Measurements from ENCODE around the gene TRIP12. TPM values are rescaled to one million over a fixed set of nuclear protein-coding genes. Genes with fewer than 3 reads are reported as not detected.
A peak's percentile ranks its signal among the peaks of the same experiment; 100 is the strongest.
"Not testable (repeated sequence)": the region's sequence is repeated elsewhere in the genome, so short reads cannot be mapped to it uniquely, and the experiment has no call there.

Gene TRIP12
- total and polyA plus RNA-seq, 8 donors, result 13.4 to 342 (median 117) TPM

DNA sequence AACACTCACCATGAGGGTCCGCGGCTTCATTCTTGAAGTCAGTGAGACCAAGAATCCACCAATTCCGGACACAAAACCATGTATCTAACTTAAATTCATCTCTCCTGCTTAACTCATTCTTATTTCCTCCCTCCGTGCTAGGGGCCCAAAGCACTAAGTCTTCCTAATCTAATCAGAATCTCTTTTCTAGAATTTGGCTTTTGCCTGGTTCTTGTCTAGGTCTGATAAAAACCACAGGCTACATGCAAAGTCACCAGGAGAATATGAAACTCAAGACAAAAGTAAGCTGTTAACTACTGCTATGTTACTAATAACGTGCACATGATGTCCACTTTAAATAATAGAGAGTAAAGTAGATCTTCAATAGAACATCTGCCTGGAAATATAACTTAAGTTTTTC, 69.9 kb downstream of the TRIP12 start:
- Histone ChIP-seq H3K4me1 (peaks cover 0 to 39% (median 19%) of the 10 kb centered on the region in 4 donors), H3K4me3 (no peak overlapping the region), H3K36me3 (peaks cover 4 to 43% (median 37%) of the 10 kb centered on the region in 4 donors), H3K27me3 (no peaks in the 10 kb centered on the region), H3K27ac (no peak overlapping the region), H3K9me3 (no peaks in the 10 kb centered on the region)
- no peak for DNase-seq
- WGBS, 5 donors, result 83 to 92% (median 89%) methylated on average over 5 of the region's 5 CpGs
- TF ChIP-seq, protein P1, sequence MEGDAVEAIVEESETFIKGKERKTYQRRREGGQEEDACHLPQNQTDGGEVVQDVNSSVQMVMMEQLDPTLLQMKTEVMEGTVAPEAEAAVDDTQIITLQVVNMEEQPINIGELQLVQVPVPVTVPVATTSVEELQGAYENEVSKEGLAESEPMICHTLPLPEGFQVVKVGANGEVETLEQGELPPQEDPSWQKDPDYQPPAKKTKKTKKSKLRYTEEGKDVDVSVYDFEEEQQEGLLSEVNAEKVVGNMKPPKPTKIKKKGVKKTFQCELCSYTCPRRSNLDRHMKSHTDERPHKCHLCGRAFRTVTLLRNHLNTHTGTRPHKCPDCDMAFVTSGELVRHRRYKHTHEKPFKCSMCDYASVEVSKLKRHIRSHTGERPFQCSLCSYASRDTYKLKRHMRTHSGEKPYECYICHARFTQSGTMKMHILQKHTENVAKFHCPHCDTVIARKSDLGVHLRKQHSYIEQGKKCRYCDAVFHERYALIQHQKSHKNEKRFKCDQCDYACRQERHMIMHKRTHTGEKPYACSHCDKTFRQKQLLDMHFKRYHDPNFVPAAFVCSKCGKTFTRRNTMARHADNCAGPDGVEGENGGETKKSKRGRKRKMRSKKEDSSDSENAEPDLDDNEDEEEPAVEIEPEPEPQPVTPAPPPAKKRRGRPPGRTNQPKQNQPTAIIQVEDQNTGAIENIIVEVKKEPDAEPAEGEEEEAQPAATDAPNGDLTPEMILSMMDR (IDR thresholded peaks at IDR 0.05), result no peak
- TF ChIP-seq POLR2A (IDR thresholded peaks at IDR 0.05) (no peak), POLR2AphosphoS5 (IDR thresholded peaks at IDR 0.05) (no peak), EP300 (IDR thresholded peaks at IDR 0.05) (no peak)
- intact Hi-C loops (cut with DNase I; ENCODE audit: low total_unique reads), result no loop called here

DNA sequence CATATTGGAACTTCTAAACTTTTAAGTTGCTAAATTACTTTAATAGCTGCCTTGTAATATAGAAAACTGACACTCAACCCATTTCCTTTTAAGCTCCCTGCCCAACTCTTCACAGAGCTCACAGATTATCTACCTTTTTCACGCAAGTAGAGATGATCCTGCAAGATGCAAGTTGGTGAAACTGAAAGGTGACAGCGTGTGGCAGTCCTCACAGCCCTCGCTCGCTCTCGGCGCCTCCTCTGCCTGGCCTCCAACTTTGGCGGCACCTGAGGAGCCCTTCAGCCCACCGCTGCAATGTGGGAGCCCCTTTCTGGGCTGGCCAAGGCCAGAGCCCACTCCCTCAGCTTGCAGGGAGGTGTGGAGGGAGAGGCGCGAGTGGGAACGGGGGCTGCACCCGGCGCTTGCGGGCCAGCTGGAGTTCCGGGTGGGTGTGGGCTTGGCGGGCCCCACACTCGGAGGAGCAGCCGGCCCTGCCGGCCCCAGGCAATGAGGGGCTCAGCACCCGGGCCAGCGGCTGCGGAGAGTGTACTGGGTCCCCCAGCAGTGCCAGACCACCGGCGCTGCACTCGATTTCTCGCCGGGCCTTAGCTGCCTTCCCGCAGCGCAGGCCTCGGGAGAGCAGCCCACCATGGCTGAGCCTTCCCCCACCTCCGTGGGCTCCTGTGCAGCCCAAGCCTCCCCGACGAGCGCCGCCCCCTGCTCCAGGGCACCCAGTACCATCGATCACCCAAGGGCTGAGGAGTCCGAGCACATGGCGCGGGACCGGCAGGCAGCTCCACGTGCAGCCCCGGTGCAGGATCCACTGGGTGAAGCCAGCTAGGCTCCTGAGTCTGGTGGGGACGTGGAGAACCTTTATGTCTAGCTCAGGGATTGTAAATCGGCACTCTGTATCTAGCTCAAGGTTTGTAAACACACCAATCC, 71.2 kb downstream of the TRIP12 start:
- H3K9me3 ChIP-seq; DNase-seq; intact Hi-C loops (cut with DNase I; ENCODE audit: low total_unique reads); H3K27me3 ChIP-seq; H3K27ac ChIP-seq; H3K4me3 ChIP-seq: not testable (repeated sequence)
- peaks cover 4 to 36% (median 31%) of the 10 kb centered on the region in 4 donors for H3K36me3 ChIP-seq
- peaks cover 0 to 40% (median 17%) of the 10 kb centered on the region in 4 donors for H3K4me1 ChIP-seq
- WGBS, 5 donors, result 95 to 97% (median 96%) methylated on average over 36 to 44 of the region's 44 CpGs

- H3K9me3 ChIP-seq, result no peaks in the 10 kb centered on the region
- peaks cover 0 to 40% (median 17%) of the 10 kb centered on the region in 4 donors for H3K4me1 ChIP-seq
- WGBS, 5 donors, result 83 to 95% (median 88%) methylated on average over 3 of the region's 3 CpGs
- H3K27ac ChIP-seq, result no peak overlapping the region
- H3K4me3 ChIP-seq, result no peak overlapping the region
- TF ChIP-seq POLR2A (IDR thresholded peaks at IDR 0.05) (no peak), EP300 (IDR thresholded peaks at IDR 0.05) (no peak), POLR2AphosphoS5 (IDR thresholded peaks at IDR 0.05) (no peak)
- TF ChIP-seq, protein P1 (IDR thresholded peaks at IDR 0.05), result no peak
- DNase-seq, result no peak
- H3K36me3 ChIP-seq, result peaks cover 4 to 37% (median 24%) of the 10 kb centered on the region in 4 donors
- H3K27me3 ChIP-seq, result no peaks in the 10 kb centered on the region
- intact Hi-C loops (cut with DNase I; ENCODE audit: low total_unique reads), result no loop called here
Measured at GRCh38 chr2:229849073-229849472, 72.7 kb downstream of the TRIP12 start.

DNA sequence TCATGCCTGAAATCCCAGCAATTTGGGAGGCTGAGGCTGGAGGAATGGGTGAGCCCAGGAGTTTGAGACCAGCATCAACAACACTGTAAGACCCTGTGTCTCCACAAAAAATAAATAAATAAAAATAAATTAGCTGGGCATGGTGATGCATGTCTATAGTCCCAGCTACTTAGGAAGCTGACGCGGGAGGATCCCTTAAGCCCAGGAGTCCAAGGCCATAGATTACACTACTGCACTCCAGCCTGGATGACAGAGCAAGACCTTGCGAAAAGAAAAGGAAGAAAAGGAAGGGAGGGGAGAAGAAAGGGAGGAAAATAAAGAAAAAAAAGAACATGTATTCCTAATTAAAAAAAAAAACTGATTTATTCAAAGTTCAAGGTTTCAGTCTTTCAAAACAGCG, 78.2 kb downstream of the TRIP12 start:
- H3K27ac ChIP-seq, result no peak overlapping the region
- H3K9me3 ChIP-seq, result no peaks in the 10 kb centered on the region
- H3K36me3 ChIP-seq, result peaks cover 5 to 53% (median 36%) of the 10 kb centered on the region in 4 donors
- peaks cover 0 to 29% (median 11%) of the 10 kb centered on the region in 4 donors for H3K4me1 ChIP-seq
- no peak overlapping the region for H3K4me3 ChIP-seq
- WGBS, 5 donors, result 97 to 99% (median 98%) methylated on average over 4 of the region's 4 CpGs
- no peaks in the 10 kb centered on the region for H3K27me3 ChIP-seq
- DNase-seq, result no peak
- TF ChIP-seq POLR2AphosphoS5 (IDR thresholded peaks at IDR 0.05) (no peak), EP300 (IDR thresholded peaks at IDR 0.05) (no peak)
- TF ChIP-seq, protein P1 (IDR thresholded peaks at IDR 0.05), result no peak
- intact Hi-C loops (cut with DNase I; ENCODE audit: low total_unique reads), result no loop called here

GRCh38 chr2:229838729-229839128, 83.1 kb downstream of the TRIP12 start:
- Histone ChIP-seq H3K27me3 (no peaks in the 10 kb centered on the region), H3K9me3 (no peaks in the 10 kb centered on the region), H3K27ac (no peak overlapping the region), H3K36me3 (peaks cover 9 to 73% (median 48%) of the 10 kb centered on the region in 4 donors), H3K4me1 (peaks cover 0 to 16% (median 6%) of the 10 kb centered on the region in 4 donors), H3K4me3 (no peak overlapping the region)
- peak in 1 of 2 donors; percentile 8 for DNase-seq
- TF ChIP-seq POLR2AphosphoS5 (IDR thresholded peaks at IDR 0.05), result no peak
- TF ChIP-seq, protein P1 (IDR thresholded peaks at IDR 0.05), result no peak
- TF ChIP-seq POLR2A (IDR thresholded peaks at IDR 0.05), result no peak
- no peak for TF ChIP-seq EP300 (IDR thresholded peaks at IDR 0.05)
- WGBS, 5 donors, result 30 to 46% (median 41%) methylated on average over 6 of the region's 6 CpGs
- intact Hi-C loops (cut with DNase I; ENCODE audit: low total_unique reads), result no loop called here
